ENCODE measurements around the gene TMTC2.

The TMTC2 gene

GRCh38 chr12:82686168-82687020, at the start of gene TMTC2:
Gene TMTC2, plus strand, starts transcription at chr12:82686906.
- peak; percentile 95 for DNase-seq (ENCODE audit: low spot score)

- no peak for DNase-seq (ENCODE audit: low spot score)
Measured at GRCh38 chr12:82638324-82638723, 48.4 kb upstream of the TMTC2 start.

GRCh38 chr12:82644896-82645295, 41.8 kb upstream of the TMTC2 start:
- DNase-seq (ENCODE audit: low spot score), result no peak

GRCh38 chr12:82645414-82645813, 41.3 kb upstream of the TMTC2 start:
- DNase-seq (ENCODE audit: low spot score), result no peak

- no peak for DNase-seq (ENCODE audit: low spot score)
Measured at GRCh38 chr12:82647853-82648252, 38.9 kb upstream of the TMTC2 start.

- DNase-seq (ENCODE audit: low spot score), result no peak
Measured at GRCh38 chr12:82648259-82648909, 38.3 kb upstream of the TMTC2 start.

- no peak for DNase-seq (ENCODE audit: low spot score)
Measured at GRCh38 chr12:82650627-82651337, 35.9 kb upstream of the TMTC2 start.

- DNase-seq (ENCODE audit: low spot score), result no peak
Measured at GRCh38 chr12:82651489-82651888, 35.2 kb upstream of the TMTC2 start.

- DNase-seq (ENCODE audit: low spot score), result no peak
Measured at GRCh38 chr12:82652071-82652470, 34.6 kb upstream of the TMTC2 start.

- DNase-seq (ENCODE audit: low spot score), result no peak
Measured at GRCh38 chr12:82655751-82656150, 31.0 kb upstream of the TMTC2 start.

- DNase-seq (ENCODE audit: low spot score), result no peak
Measured at GRCh38 chr12:82659343-82660207, 27.1 kb upstream of the TMTC2 start.

GRCh38 chr12:82660541-82661325, 26.0 kb upstream of the TMTC2 start:
- no peak for DNase-seq (ENCODE audit: low spot score)

GRCh38 chr12:82663893-82664292, 22.8 kb upstream of the TMTC2 start:
- DNase-seq (ENCODE audit: low spot score), result no peak

- no peak for DNase-seq (ENCODE audit: low spot score)
Measured at GRCh38 chr12:82665142-82665923, 21.4 kb upstream of the TMTC2 start.

GRCh38 chr12:82666830-82667229, 19.9 kb upstream of the TMTC2 start:
- no peak for DNase-seq (ENCODE audit: low spot score)

GRCh38 chr12:82671673-82672195, 15.0 kb upstream of the TMTC2 start:
- DNase-seq (ENCODE audit: low spot score), result no peak

GRCh38 chr12:82672811-82673495, 13.8 kb upstream of the TMTC2 start:
- no peak for DNase-seq (ENCODE audit: low spot score)

GRCh38 chr12:82673698-82674097, 13.0 kb upstream of the TMTC2 start:
- DNase-seq (ENCODE audit: low spot score), result no peak

GRCh38 chr12:82675246-82675645, 11.5 kb upstream of the TMTC2 start:
- no peak for DNase-seq (ENCODE audit: low spot score)
